Medulla oblongata (tissue), 1 donor: ENCODE results near the gene SYCN.
"Not testable (repeated sequence)": the region's sequence is repeated elsewhere in the genome, so short reads cannot be mapped to it uniquely, and the experiment has no call there.

ENCODE experiments used
- DNase-seq: peaks from one replicate; pipeline ENCODE4 v3.0.0-alpha.2; 2015; ENCODE audit errors: extremely low spot score

SYCN gene

DNA sequence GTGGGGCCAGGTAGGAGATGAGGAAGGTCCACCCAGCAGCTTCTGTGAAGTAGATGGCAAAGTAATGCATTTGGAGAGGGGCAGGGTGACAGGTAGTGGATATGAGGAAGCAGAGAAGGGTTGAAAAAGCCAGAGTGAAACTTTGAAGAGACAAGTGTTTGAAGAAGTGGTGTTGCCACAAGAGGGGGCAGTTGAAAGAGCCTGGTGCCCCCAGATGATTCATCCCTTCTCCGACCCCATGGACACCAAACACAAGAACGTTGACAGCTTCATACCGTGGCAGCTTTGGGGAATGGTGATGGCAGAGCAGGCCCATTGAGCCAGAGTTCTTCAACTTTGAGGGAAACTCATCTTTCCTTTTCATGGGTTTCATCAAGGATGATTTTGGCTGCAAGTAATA lies 20.8 kb upstream of the SYCN start:
- DNase-seq: no peak

DNA sequence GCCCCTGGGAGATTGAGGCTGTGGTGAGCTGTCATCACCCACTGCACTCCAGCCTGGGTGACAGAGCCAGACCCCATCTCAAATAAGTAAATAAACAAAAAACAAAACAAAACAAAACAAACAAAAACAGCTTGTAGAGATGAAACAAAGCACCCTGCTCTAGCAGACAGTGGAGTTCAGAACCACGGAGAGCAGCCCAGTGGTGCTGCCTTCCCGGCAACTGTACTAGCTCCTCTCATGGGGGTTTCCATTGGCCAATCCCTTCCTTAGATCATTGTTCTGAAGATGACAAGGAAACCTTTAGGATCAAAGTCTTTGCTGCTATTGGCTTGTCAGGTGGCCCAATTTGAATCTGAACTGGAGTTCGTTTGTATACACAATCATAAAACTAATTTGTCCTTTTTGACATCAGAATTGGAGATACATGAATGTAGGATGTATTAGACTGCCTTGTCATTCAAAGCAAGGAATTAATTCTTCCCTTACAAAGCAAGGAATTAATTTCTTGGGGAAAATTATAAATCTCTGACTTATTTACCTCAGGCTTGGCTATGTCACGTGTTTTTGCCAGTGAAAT lies 19.7 kb upstream of the SYCN start:
- DNase-seq: no peak

DNA sequence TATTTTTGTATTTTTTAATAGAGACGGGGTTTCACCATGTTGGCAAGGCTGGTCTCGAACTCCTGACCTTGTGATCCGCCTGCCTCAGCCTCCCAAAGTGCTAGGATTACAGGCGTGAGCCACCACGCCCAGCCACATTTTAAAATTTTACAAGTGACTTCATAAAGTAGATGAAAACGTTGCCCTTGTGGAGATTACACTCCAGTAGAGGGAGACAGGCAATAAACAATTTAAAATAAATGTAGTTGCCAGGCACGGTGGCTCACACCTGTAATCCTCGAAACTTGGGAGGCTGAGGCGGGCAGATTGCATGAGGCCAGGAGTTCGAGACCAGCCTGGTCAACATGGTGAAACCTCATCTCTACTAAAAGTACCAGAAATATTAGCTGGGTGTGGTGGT lies 15.0 kb upstream of the SYCN start:
- not testable (repeated sequence) for DNase-seq

DNA sequence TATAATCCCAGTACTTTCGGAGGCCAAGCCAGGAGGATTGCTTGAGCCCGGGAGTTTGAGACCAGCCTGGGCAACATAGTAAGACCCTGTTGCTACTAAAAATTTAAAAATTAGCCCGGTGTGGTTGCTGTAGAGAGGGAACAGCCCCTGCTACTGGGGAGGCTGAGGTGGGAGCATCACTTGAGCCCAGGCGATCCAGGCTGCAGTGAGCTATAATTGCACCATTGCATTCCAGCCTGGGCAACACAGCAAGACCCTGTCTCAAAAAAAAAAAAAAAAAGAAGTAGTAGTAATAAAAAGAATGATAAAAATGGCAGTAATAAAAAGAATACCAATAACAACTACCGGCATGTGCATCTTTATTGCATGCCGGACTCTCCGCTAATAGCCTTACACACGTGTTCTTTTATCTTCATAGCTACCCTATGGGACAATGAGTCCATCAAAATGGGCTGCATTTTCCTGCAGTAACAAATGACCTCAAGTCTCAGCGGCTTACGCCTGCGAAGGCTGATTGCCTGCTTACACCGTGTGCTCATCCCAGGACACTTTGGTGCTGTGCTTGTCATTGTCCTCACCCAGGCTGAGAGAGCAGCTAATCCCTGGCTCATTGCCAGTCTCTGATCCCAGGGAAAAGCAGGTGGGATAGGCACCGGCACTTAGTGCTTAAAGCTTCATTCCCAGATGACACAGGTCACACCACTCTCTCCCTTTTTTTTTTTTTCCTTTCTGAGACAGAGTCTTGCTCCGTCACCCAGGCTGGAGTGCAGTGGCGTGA lies 14.4 kb upstream of the SYCN start:
- no peak for DNase-seq

DNA sequence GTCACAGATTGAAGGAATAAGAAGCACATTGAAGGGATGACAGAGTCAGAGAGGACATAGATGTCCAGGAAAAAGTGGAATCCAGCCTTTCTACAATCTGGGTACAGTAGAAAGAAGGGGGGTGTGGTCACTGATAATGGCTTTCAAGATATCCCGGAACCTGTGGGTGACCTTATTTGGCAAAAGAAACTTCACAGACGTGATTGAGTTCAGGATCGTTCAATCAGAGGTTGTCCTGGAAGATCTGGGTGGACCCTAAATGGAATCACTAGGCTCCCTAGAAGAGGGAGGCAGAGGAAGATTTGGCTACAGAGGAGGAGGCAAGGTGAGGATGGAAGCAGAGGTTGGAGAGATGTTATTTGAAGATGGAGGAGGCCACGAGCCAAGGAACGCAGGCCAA lies 13.0 kb upstream of the SYCN start:
- no peak for DNase-seq

DNA sequence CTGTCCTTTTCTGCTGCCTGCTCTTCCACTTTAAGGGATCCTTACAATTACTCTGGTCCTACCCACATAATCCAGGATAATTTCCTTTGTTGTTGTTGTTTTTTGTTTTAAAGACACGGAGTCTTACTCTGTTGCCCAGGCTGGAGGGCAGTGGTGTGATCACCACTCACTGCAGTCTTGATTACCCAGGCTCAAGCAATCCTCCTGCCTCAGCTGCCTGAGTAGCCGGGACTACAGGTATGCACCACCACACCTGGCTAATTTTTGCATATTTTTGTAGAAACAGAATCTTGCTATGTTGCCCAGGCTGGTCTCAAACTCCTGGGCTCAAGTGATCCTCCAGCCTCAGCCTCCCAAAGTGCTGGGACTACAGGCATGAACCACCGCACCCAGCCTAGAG lies 11.3 kb upstream of the SYCN start:
- not testable (repeated sequence) for DNase-seq

GRCh38 chr19:39212375-39212742 lies 8.3 kb upstream of the SYCN start:
- DNase-seq: no peak

GRCh38 chr19:39211731-39212374 lies 7.8 kb upstream of the SYCN start:
- no peak for DNase-seq

GRCh38 chr19:39209196-39209595 lies 5.1 kb upstream of the SYCN start:
- no peak for DNase-seq

DNA sequence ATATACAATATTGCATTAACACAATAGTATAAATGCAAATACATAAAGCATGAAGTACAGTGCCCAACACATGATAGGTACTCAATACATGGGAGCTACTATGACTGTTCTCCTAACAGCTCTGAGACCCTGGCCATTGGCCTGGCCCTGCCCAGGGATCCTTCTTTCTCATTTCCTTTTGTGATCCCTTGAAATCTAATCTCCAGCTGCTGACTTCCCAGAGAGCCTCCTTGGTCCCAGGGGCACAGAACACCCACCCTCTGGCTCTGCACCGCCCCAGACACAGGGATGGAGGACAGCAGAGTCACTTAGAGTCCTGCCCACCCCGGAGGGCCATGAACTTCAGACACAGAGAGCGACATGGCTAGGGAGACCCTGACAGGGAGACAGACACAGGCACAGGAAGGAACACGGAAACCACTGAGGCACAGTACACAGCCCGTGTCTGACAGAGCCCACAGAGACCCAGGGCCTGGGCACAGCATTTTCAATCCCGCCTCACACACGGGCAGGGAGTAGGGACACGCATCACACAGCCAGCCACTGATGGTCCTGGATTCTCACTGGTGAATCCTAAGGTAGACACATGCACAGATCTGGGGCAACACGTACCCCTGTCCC lies 4.2 kb upstream of the SYCN start:
- no peak for DNase-seq

- no peak for DNase-seq
Observed at GRCh38 chr19:39207293-39207836, 3.3 kb upstream of the SYCN start.

DNA sequence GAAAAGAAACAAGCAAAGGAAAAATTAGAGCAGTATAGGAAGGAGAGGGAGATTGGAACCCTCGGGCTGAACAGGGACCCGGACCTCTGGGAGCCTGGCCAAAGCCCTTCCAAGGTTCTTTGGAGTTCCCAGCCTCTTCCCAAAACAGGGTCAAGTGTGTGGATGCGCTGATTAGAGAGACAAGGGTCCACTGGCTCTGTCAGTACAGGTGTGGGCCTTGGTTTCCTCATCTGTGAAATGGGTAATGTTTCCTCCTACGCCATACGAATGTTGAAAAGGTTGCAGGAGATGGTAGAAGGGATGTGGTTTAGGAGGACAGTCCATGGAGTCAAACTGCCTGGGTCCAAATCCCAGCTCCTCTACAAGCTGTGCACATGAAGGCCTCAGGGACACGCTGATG lies 2.1 kb upstream of the SYCN start:
- DNase-seq: no peak

- no peak for DNase-seq
Observed at GRCh38 chr19:39205449-39205764, 1.3 kb upstream of the SYCN start.

DNA sequence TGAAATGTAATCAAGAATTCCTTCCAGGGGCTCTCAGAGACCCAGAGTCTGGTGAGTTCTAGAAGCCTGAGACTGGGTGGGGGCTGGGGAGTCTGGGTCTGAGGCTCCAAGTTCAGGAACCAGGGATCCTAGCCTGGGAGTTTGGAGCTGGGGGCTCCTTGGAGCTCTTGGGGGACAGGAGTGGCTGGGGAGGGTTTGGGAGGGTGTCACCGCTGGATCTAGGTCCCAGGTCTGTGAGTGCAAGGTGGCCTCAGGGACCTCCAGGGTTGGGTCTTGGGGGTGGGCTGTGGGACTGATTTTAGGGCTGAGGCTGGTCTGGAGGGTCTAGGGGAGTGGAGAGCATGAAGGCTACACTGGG lies 1.1 kb downstream of the SYCN start:
- DNase-seq: no peak

DNA sequence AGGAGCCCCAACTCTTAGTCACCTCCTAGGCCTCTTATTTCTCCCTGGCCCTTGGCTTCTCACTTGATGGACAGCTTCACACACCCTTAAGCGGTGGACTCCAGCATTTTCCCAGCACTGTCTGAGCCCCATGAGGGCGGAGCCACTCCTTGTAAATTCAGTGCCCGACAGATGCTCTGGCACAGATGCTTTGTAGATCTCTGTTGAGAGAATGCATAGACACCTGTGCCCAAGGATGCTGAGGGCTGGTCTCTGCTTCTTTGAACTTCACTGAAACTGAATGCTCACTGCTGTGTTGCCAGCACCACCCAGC lies 3.3 kb downstream of the SYCN start:
- no peak for DNase-seq

DNA sequence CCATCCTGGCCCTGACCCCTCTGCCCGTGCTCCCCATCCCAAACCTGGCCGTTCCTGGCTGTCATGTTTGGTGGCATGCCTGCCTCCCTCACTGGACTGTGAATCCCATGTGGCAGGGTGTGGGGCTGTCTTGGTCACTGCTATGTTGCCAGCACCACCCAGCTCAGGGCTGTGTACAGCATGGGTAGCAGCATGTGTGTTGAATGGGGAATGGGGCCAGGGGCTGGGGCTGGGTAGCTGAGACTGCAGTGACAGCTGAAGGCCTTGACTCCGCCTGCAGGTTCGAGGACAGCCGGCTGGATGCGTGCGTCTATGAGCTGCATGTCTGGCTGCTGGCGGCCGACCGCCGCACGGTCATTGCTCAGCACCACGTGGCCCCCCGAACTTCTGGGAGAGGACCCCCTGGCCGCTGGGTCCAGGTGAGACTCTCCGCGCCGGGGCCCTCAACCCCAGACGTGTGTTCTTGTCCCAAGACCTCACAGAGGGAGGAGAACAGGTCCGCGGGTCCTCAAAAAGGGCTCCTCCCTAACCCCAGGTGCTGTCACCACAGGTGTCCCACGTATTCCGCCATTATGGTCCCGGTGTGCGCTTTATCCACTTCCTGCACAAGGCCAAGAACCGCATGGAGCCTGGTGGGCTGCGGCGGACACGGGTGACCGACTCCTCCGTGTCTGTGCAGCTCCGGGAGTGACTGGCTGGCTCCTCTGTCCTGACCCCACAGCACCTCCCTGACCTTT lies 3.8 kb downstream of the SYCN start:
- DNase-seq: no peak

DNA sequence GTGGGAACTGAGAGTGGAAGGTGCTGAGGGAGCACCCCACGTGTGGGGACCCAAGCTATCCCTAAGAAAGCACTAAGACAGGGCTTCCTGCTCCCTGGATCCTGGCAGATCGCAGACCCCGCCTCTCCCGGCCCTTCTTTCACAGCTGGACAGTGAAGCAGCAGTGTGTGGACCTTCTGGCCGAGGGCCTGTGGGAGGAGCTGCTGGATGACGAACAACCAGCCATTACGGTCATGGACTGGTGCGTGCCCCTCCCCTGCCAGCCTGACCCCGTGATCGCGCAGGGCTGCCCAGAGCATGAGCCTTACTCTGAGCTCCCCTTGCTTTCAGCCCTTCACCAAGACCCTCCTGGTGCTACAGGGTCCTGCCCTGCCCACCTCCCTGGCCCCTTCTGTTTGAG lies 5.0 kb downstream of the SYCN start:
- DNase-seq: peak; percentile 58

DNA sequence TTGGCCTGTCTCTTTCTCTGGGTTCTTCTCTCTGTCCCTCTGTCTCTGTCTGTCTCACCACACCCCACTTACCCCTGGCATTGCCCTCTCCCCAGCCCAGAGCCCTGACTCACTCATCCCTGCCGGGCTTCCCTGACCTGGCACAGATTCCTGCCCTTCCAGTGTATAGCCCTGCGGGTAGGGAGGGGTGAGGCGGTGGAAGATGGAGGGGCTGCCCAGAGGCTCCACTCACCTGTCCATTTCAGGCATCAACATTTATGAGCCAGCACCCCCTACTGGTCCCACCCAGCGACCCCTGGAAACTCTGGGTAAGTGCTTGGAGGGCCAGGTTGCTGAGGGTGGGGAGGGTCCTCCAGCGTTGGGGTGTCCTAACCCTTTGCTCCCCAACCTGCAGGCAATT lies 6.3 kb downstream of the SYCN start:
- no peak for DNase-seq

GRCh38 chr19:39196860-39197562 lies 7.1 kb downstream of the SYCN start, which contains the start of gene NCCRP1:
TSS of gene NCCRP1 (plus strand) at chr19:39196964. CDS start at chr19:39196983, 19 bp downstream.
- no peak for DNase-seq

DNA sequence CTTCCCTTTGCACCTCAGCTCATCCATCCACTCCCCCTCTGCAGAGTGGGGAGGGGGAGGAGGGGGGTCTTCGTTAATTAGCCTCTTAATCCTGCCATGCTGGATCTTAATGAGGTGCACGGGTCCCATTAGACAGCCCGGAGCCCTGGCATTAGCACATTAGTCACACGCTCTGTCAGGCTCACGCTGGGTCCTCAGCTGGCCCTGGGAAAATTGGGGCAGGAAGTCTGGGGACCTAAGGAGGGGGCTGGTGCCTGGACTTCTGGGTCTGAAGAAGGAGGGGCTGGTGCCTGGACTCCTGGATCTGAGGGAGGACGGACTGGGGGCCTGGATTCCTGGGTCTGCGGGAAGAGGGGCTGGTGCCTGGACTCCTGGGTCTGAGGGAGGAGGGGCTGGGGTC lies 7.7 kb downstream of the SYCN start:
- no peak for DNase-seq

- DNase-seq: no peak
Observed at GRCh38 chr19:39195755-39196154, 8.3 kb downstream of the SYCN start.
